Keratinocyte (primary cell): ENCODE measurements around the gene HLF.

ENCODE experiments used
- CTCF ChIP-seq, 3 experiments: IDR thresholded peaks in 1 of 3; conservative IDR thresholded peaks in 1 of 3; optimal IDR thresholded peaks in 1 of 3; 2 replicates in 2 of 3; 3 replicates in 1 of 3; pipeline versions ENCODE3 to v1.5.1; 2011; ENCODE audit warnings: low read length in 3 of 3, mild to moderate bottlenecking in 3 of 3, moderate library complexity in 2 of 3, control low read depth in 1 of 3, inconsistent platforms in 1 of 3; ENCODE audit not compliant: insufficient read depth in 2 of 3; ENCODE audit errors: extremely low read depth in 1 of 3
- EZH2 ChIP-seq: IDR thresholded peaks from one replicate; pipeline ENCODE4 v1.6.1; 2012; ENCODE audit warnings: inconsistent platforms, mild to moderate bottlenecking, low read length, moderate library complexity

- TF ChIP-seq CTCF (optimal IDR thresholded peaks at IDR 0.05 in 1 of 3, IDR thresholded peaks at IDR 0.05 in 1 of 3, conservative IDR thresholded peaks at IDR 0.05 in 1 of 3; ENCODE audit: extremely low read depth in 1 of 3, insufficient read depth in 2 of 3, low read length in 3 of 3) = no peak
- TF ChIP-seq EZH2 = no peak
Observed at GRCh38 chr17:55268649-55269480, 4.1 kb downstream of the HLF start.
